GM10248 (cell line): ENCODE data around the gene ZP1.

Experiments used
- CTCF ChIA-PET: fragments of 300-600 bp; sonication (Branson Sonifier 250); formaldehyde crosslinking; extraction: SDS; loops from one replicate; lab custom pipeline; 2021; ENCODE audit warnings: antibody characterized with exemption; lab: Yijun Ruan, JAX
- POLR2A ChIA-PET: fragments of 350-650 bp; sonication (Branson Sonifier 250); formaldehyde crosslinking; extraction: SDS; loops from one replicate; lab custom pipeline; 2020; ENCODE audit warnings: antibody characterized with exemption; lab: Yijun Ruan, JAX
- DNase-seq: peaks from one replicate; pipeline ENCODE4 v3.0.0; 2012; ENCODE audit errors: extremely low spot score
- CTCF ChIP-seq: IDR thresholded peaks from 2 replicates; pipeline ENCODE4 v1.5.1; 2012; ENCODE audit warnings: mild to moderate bottlenecking, low read depth; ENCODE audit errors: extremely low read depth, missing control alignments, control extremely low read depth

The ZP1 gene

GRCh38 chr11:60859616-60860250, 7.6 kb upstream of the ZP1 start:
- POLR2A ChIA-PET: no interaction called here

GRCh38 chr11:60860943-60861342, 6.4 kb upstream of the ZP1 start:
- no peak for TF ChIP-seq CTCF
- CTCF ChIA-PET: interaction anchor here (0.8 to 1.3 kb wide), 5 partner anchors 11 to 41 kb away, joined by 3 to 4 read pairs (median 4); no protein-coding TSS in a partner anchor
- no peak for DNase-seq
- POLR2A ChIA-PET: interaction anchor here (0.7 kb wide), 2 partner anchors 17 to 44 kb away, joined by 3 to 4 read pairs; no protein-coding TSS in a partner anchor

More at GRCh38 chr11:60859616-60860250, 7.6 kb upstream of the ZP1 start:
- DNase-seq: no peak
- no peak for TF ChIP-seq CTCF
- CTCF ChIA-PET: interaction anchor here (1.2 to 1.3 kb wide), 2 partner anchors 10 to 42 kb away, joined by 4 read pairs; no protein-coding TSS in a partner anchor

- no peak for TF ChIP-seq CTCF
- ChIA-PET CTCF (interaction anchor here (1.1 kb wide), 1 partner anchor 13 kb away, joined by 3 read pairs; no protein-coding TSS in a partner anchor), POLR2A (no interaction called here)
- DNase-seq: no peak
Measured at GRCh38 chr11:60862171-60862570, 5.2 kb upstream of the ZP1 start.

GRCh38 chr11:60863550-60864521, 3.5 kb upstream of the ZP1 start:
- no peak for TF ChIP-seq CTCF
- no peak for DNase-seq
- ChIA-PET POLR2A (no interaction called here), CTCF (interaction anchor here (0.6 to 0.8 kb wide), 3 partner anchors 19 to 97 kb away, joined by 3 read pairs; no protein-coding TSS in a partner anchor)

GRCh38 chr11:60864856-60865513, 2.4 kb upstream of the ZP1 start:
- POLR2A ChIA-PET: interaction anchor here (0.6 kb wide), 1 partner anchor 86 kb away, joined by 3 read pairs; no protein-coding TSS in a partner anchor
- TF ChIP-seq CTCF: no peak
- no peak for DNase-seq
- CTCF ChIA-PET: interaction anchor here (1.2 kb wide), 1 partner anchor 23 kb away, joined by 3 read pairs; no protein-coding TSS in a partner anchor
